K562 (cell line): ENCODE measurements around the gene ANKRD6. TPM values are rescaled to one million over a fixed set of nuclear protein-coding genes. Genes with fewer than 3 reads are reported as not detected.

Experiments
- ATAC-seq: fragments of 200-7000 bp; cut with Tn5 transposase; 3 replicates; pipeline ENCODE4 v1.9.1; 2020; ENCODE audit warnings: moderate library complexity
- BruUV-seq: library from RNA; stranded (reverse); fragments of 400-500 nt; replicated peaks from 2 replicates; lab custom pipeline; 2021; lab: Mats Ljungman, UMichigan
- CTCF ChIA-PET: fragments of 300-600 bp; formaldehyde crosslinking; extraction: SDS; loops from one replicate; lab custom pipeline; 2021; ENCODE audit warnings: low intra/inter-chr PET ratio; lab: Yijun Ruan, JAX
- POLR2A ChIA-PET: fragments of 300-600, 350-650 bp; sonication (Branson Sonifier 250); formaldehyde crosslinking; extraction: SDS; loops from one replicate; lab custom pipeline; 2021; ENCODE audit warnings: antibody characterized with exemption, inconsistent platforms; lab: Yijun Ruan, JAX
- DNase-seq, 4 experiments: peaks; one replicate each; pipeline versions ENCODE4 v3.0.0 to v3.0.0-alpha.2; 2011 to 2018; ENCODE audit warnings: low spot score in 3 of 4, mixed read lengths in 3 of 4; ENCODE audit errors: extremely low read depth in 1 of 4
- FAIRE-seq: peaks from 2 replicates; lab custom pipeline; 2011; peaks lifted over from hg19 to GRCh38; lab: Jason Lieb, UNC
- H2AFZ ChIP-seq: 2 replicates; pipeline ENCODE4 v1.6.0; 2011; ENCODE audit warnings: low read depth, low read length, control low read depth, inconsistent platforms
- H3K27ac ChIP-seq: fragments of 200-600 bp; 3 replicates; pipeline ENCODE4 v1.8.0; 2011; ENCODE audit warnings: low read depth, mild to moderate bottlenecking, control low read depth, inconsistent platforms, low read length, moderate library complexity, mixed read lengths; ENCODE audit errors: extremely low read depth
- H3K27me3 ChIP-seq, 2 experiments: fragments of 300-600 bp in 1 of 2; 2 replicates in 1 of 2; 3 replicates in 1 of 2; pipeline versions ENCODE4 v1.6.0 to v1.8.0; 2011; ENCODE audit warnings: inconsistent platforms in 2 of 2, low read length in 2 of 2, mild to moderate bottlenecking in 1 of 2, mixed read lengths in 1 of 2, moderate library complexity in 1 of 2; ENCODE audit not compliant: control insufficient read depth in 2 of 2, insufficient read depth in 2 of 2
- H3K36me3 ChIP-seq: fragments of 300-600 bp; 3 replicates; pipeline ENCODE4 v1.8.0; 2011; ENCODE audit warnings: mild to moderate bottlenecking, low read length, inconsistent platforms; ENCODE audit not compliant: control insufficient read depth, insufficient read depth
- H3K4me1 ChIP-seq, 2 experiments: fragments of 200-600 bp in 1 of 2; replicated peaks in 1 of 2; 2 replicates in 1 of 2; 3 replicates in 1 of 2; pipeline versions ENCODE4 v1.5.1 to v1.8.0; 2011; ENCODE audit warnings: inconsistent platforms in 2 of 2, low read length in 2 of 2, mild to moderate bottlenecking in 1 of 2, mixed read lengths in 1 of 2, moderate library complexity in 1 of 2; ENCODE audit not compliant: control insufficient read depth in 2 of 2, insufficient read depth in 2 of 2
- H3K4me2 ChIP-seq: 2 replicates; pipeline ENCODE4 v1.6.1; 2011; ENCODE audit warnings: low read length, control low read depth, inconsistent platforms, mixed read lengths; ENCODE audit not compliant: insufficient read depth
- H3K4me3 ChIP-seq: fragments of 200-600 bp; sonication (generic), shearing (Covaris generic); 2 replicates; pipeline ENCODE4 v1.5.1; 2016; ENCODE audit warnings: control low read depth, inconsistent platforms
- H3K79me2 ChIP-seq: fragments of 200-600 bp; 3 replicates; pipeline ENCODE4 v1.8.0; 2011; ENCODE audit warnings: low read length, inconsistent platforms; ENCODE audit not compliant: control insufficient read depth, insufficient read depth
- H3K9ac ChIP-seq, 2 experiments: 2 replicates each; pipeline versions ENCODE4 v1.6.0 to v1.6.1; 2011; ENCODE audit warnings: low read depth in 2 of 2, low read length in 2 of 2, control low read depth in 1 of 2, inconsistent platforms in 1 of 2, mild to moderate bottlenecking in 1 of 2, mixed read lengths in 1 of 2; ENCODE audit not compliant: insufficient read depth in 1 of 2
- H3K9me1 ChIP-seq: one replicate; pipeline ENCODE4 v1.6.0; 2011; ENCODE audit warnings: inconsistent platforms, mild to moderate bottlenecking, low read length, moderate library complexity; ENCODE audit not compliant: control insufficient read depth, insufficient read depth
- H3K9me3 ChIP-seq: replicated peaks from 2 replicates; pipeline ENCODE4 v1.5.1; 2011; ENCODE audit warnings: low read depth, low read length, inconsistent platforms; ENCODE audit not compliant: control insufficient read depth, insufficient read depth
- H4K20me1 ChIP-seq: replicated peaks from 2 replicates; pipeline ENCODE4 v1.6.1; 2011; ENCODE audit warnings: low read length, inconsistent platforms, mixed read lengths; ENCODE audit not compliant: control insufficient read depth, insufficient read depth
- ATF1 ChIP-seq, 2 experiments: fragments of 450-650 bp in 1 of 2; IDR thresholded peaks; 2 replicates each; pipeline ENCODE4 v1.6.1; 2016; ENCODE audit warnings: missing compliant biosample characterization in 1 of 2, missing genetic modification characterization in 1 of 2
- CEBPB ChIP-seq: fragments of 450-650 bp; IDR thresholded peaks from 2 replicates; pipeline ENCODE4 v1.6.1; 2016; ENCODE audit warnings: missing genetic modification characterization, missing compliant biosample characterization
- EWSR1 ChIP-seq: fragments of 450-650 bp; IDR thresholded peaks from 2 replicates; pipeline ENCODE4 v1.6.1; 2018; ENCODE audit warnings: borderline replicate concordance, mild to moderate bottlenecking, low read depth, moderate library complexity; ENCODE audit not compliant: partially characterized antibody
- ZNF76 ChIP-seq: fragments of 250-450 bp; sonication (Bioruptor Pico); IDR thresholded peaks from 2 replicates; pipeline ENCODE4 v1.4.0; 2020; ENCODE audit warnings: mild to moderate bottlenecking, moderate library complexity, borderline replicate concordance
- WGBS: fragments of 100-300 bp; shearing (Covaris generic); methylation state at CpG from one replicate; pipeline ENCODE4 v1.1.6; 2016; ENCODE audit warnings: low coverage, mixed read lengths; ENCODE audit not compliant: insufficient coverage; ENCODE audit errors: missing lambda C conversion rate; 5-methylcytosine and 5-hydroxymethylcytosine counted together
- in situ Hi-C: fragments of 300-500 bp; cut with MboI; formaldehyde crosslinking; loops from 4 replicates; pipeline ENCODE4 v1.15.0; 2018; ENCODE audit warnings: inconsistent platforms, mixed read lengths
- intact Hi-C: fragments of 100-400 bp; cut with micrococcal nuclease; formaldehyde crosslinking; loops from 2 replicates; pipeline ENCODE4 v1.14.2; 2022
- polyA plus RNA-seq, 8 experiments: library from polyadenylated mRNA; depleted of rRNA in 4 of 8; stranded (reverse) in 5 of 8; unstranded in 3 of 8; fragments of >200 nt; fragmentation: Nextera tagmentation in 2 of 8; fragmentation: Illumina TruSeq in 1 of 8; extraction: Ambion mirVana in 2 of 8; extraction: Trizol in 1 of 8; gene quantifications; 2 replicates each; pipeline versions ENCODE4 v1.2.1 to v1.2.3, GENCODE V29; 2011 to 2014; ENCODE audit warnings: inconsistent platforms in 1 of 8, missing spikeins in 1 of 8
- total RNA-seq, 7 experiments: library from RNA; depleted of rRNA in 6 of 7; stranded (reverse); fragments of >200 nt in 6 of 7; fragmentation: Illumina TruSeq in 2 of 7; extraction: Trizol in 2 of 7; gene quantifications; 2 replicates each; pipeline versions ENCODE4 v1.2.1 to v1.2.3, GENCODE V29; 2011 to 2021; ENCODE audit warnings: low replicate concordance in 1 of 7
- TF ChIP-seq, protein P1 (sequence below): fragments of 450-650 bp; IDR thresholded peaks from 2 replicates; pipeline ENCODE4 v1.6.1; 2018; ENCODE audit not compliant: partially characterized antibody

Gene ANKRD6
- total and polyA plus RNA-seq, 9 of the 15 experiments (the other 6 are each of a cell fraction or from before 2014, with no cell fraction given): 0.04 to 0.22 (median 0.08) TPM; not detected in 4

DNA sequence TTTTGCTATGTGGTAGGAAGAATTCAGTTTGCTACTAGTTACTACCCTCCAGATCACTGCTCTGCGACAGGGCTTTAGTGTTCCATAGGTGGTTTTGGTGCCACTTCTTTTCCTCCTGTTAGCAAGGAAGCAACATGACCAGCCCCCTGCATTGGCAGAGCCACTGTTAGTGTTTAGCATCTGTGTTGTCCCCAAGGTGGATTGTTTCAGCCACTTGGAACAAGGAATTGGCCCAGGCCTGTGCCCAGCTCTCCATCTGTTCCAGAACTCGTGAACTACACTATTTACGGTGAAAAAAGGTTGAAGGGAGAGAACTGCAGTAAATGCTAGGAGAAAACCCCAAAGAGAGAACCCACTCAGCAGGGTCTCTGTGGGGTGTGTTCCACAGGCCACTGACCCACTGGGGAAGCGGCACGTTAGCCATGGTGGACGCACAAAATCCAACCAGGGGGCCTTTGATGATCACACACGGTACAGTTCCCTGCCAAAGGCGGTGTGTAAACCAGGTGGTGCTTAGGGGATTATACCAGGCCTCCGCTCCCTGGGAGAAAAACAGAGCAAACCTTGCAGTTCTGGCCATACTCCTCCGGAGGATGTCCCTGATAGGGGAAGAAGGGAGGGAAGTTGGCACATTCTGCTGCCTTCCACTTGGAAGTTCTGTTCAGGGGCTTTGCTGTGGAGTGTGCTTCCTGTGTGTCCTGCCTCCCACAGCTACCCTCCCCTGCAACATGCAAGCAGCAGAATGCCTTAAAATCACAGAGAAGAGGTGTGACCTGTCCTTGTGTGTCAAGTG, 133.3 kb downstream of the ANKRD6 start:
- H3K9ac ChIP-seq: no peak overlapping the region
- no peaks in the 10 kb centered on the region for H3K9me3 ChIP-seq
- H3K9me1 ChIP-seq: no peaks in the 10 kb centered on the region
- no peak for ATAC-seq
- H3K27me3 ChIP-seq: peaks cover 35 to 40% of the 10 kb centered on the region in 2 experiments
- no peak for DNase-seq
- TF ChIP-seq CEBPB: no peak
- TF ChIP-seq ZNF76 (CRISPR knock-in tag): no peak
- TF ChIP-seq ATF1 (CRISPR knock-in tag; IDR thresholded peaks at IDR 0.05): no peak
- no peak for TF ChIP-seq ATF1 (tag; IDR thresholded peaks at IDR 0.05)
- TF ChIP-seq, protein P1, sequence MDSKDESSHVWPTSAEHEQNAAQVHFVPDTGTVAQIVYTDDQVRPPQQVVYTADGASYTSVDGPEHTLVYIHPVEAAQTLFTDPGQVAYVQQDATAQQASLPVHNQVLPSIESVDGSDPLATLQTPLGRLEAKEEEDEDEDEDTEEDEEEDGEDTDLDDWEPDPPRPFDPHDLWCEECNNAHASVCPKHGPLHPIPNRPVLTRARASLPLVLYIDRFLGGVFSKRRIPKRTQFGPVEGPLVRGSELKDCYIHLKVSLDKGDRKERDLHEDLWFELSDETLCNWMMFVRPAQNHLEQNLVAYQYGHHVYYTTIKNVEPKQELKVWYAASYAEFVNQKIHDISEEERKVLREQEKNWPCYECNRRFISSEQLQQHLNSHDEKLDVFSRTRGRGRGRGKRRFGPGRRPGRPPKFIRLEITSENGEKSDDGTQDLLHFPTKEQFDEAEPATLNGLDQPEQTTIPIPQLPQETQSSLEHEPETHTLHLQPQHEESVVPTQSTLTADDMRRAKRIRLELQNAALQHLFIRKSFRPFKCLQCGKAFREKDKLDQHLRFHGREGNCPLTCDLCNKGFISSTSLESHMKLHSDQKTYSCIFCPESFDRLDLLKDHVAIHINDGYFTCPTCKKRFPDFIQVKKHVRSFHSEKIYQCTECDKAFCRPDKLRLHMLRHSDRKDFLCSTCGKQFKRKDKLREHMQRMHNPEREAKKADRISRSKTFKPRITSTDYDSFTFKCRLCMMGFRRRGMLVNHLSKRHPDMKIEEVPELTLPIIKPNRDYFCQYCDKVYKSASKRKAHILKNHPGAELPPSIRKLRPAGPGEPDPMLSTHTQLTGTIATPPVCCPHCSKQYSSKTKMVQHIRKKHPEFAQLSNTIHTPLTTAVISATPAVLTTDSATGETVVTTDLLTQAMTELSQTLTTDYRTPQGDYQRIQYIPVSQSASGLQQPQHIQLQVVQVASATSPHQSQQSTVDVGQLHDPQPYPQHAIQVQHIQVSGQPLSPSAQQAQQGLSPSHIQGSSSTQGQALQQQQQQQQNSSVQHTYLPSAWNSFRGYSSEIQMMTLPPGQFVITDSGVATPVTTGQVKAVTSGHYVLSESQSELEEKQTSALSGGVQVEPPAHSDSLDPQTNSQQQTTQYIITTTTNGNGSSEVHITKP: no peak
- TF ChIP-seq EWSR1: no peak
- TF ChIP-seq, all 486 proteins: peak for 0
- BruUV-seq: no TSS peak
- ChIA-PET POLR2A (no interaction called here), CTCF (no interaction called here)
- in situ Hi-C loops: no loop called here
- Histone ChIP-seq H3K4me3 (no peak overlapping the region), H3K36me3 (no peaks in the 10 kb centered on the region), H3K4me2 (no peak overlapping the region), H3K4me1 (no peaks in the 10 kb centered on the region), H3K27ac (no peak overlapping the region), H4K20me1 (no peaks in the 10 kb centered on the region), H2AFZ (no peak overlapping the region), H3K79me2 (no peaks in the 10 kb centered on the region)
- 1% methylated on average over 8 of the region's 10 CpGs for WGBS
- intact Hi-C loops: no loop called here
- no peak for FAIRE-seq
